ENCODE measurements around the gene AUTS2.
"Not testable (repeated sequence)": the region's sequence is repeated elsewhere in the genome, so short reads cannot be mapped to it uniquely, and the experiment has no call there.

The AUTS2 gene

DNA sequence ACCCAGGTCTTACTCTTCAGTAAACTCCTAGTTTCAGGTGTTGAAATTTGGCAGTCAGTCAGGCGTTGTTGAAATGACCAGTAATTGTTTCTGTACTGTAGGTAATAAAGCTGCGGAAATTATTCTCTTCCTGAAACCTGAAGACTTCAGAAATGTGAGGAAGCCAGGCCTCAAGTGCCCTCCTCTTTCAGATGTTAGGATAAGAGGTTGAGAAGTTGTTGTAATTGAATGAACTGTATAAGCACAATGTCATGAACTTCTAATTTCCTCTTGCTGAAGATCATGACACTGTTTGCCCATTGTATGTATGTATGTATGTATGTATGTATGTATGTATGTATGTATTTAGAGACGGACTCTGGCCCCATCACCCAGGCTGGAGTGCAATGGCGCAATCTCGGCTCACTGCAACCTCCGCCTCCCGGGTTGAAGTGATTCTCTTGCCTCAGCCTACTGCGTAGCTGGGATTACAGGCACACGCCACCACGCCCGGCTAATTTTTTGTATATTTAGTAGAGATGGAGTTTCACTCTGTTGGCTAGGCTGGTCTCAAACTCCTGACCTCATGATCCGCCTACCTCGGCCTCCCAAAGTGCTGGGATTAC, 1131.4 kb downstream of the AUTS2 start:
- Mint-ChIP-seq H3K27ac (ENCODE audit: low read depth) (peak overlapping the region; percentile 81), H3K36me3 (ENCODE audit: insufficient read depth) (peaks cover 15% of the 10 kb centered on the region), H3K4me1 (peaks cover 67% of the 10 kb centered on the region)
- H3K9me3 Mint-ChIP-seq; DNase-seq (ENCODE audit: low spot score in 2 of 2); H3K27me3 Mint-ChIP-seq; H3K4me3 Mint-ChIP-seq; ATAC-seq (replicated peaks; ENCODE audit: extremely low read depth, poor library complexity, severe bottlenecking): not testable (repeated sequence)

DNA sequence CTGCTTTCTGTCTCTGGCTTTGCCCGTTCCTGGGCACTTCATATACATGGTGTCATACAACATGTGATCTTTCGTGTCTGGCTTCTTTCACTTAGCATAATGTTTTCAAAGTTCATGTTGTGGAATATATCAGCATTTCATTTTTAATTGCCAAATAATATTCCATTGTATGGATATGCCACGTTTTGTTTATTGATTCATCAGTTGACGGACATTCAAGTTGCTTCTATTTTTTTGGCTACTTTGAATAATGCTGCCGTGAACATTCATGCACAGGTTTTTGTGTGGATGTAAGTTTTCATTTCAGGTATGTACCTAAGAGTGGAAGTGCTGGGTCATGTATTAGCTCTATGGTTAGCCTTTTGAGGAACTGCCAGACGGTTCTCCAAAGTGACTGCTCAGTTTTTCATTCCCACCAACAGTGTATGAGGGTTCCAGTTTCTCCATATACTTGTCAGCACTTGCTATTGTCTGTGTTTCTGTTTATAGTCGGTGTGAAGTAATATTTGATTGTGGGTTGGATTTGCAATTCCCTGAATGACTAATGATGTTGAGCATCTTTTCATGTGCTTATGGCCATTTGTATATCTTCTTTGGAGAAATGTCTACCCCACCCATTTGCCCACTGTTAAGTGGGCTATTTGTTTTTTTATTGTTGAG, 1132.3 kb downstream of the AUTS2 start:
- ATAC-seq (replicated peaks; ENCODE audit: extremely low read depth, poor library complexity, severe bottlenecking) (no peak), DNase-seq (ENCODE audit: low spot score in 2 of 2) (no peak)
- Mint-ChIP-seq H3K27ac (ENCODE audit: low read depth) (no peak overlapping the region), H3K4me1 (peaks cover 67% of the 10 kb centered on the region), H3K36me3 (ENCODE audit: insufficient read depth) (peaks cover 16% of the 10 kb centered on the region), H3K27me3 (no peaks in the 10 kb centered on the region), H3K9me3 (no peaks in the 10 kb centered on the region), H3K4me3 (no peak overlapping the region)

GRCh38 chr7:70733090-70733489, 1134.8 kb downstream of the AUTS2 start:
- no peak overlapping the region for H3K4me3 Mint-ChIP-seq
- no peak overlapping the region for H3K27ac Mint-ChIP-seq (ENCODE audit: low read depth)
- ATAC-seq (replicated peaks; ENCODE audit: extremely low read depth, poor library complexity, severe bottlenecking) (no peak), DNase-seq (ENCODE audit: low spot score in 2 of 2) (no peak)
- no peaks in the 10 kb centered on the region for H3K27me3 Mint-ChIP-seq
- no peaks in the 10 kb centered on the region for H3K9me3 Mint-ChIP-seq
- peaks cover 70% of the 10 kb centered on the region for H3K4me1 Mint-ChIP-seq
- H3K36me3 Mint-ChIP-seq (ENCODE audit: insufficient read depth): peaks cover 18% of the 10 kb centered on the region

- peaks cover 73% of the 10 kb centered on the region for H3K4me1 Mint-ChIP-seq
- peaks cover 14% of the 10 kb centered on the region for H3K36me3 Mint-ChIP-seq (ENCODE audit: insufficient read depth)
- ATAC-seq (replicated peaks; ENCODE audit: extremely low read depth, poor library complexity, severe bottlenecking): no peak
- H3K27ac Mint-ChIP-seq (ENCODE audit: low read depth): peak overlapping the region; percentile 6
- H3K27me3 Mint-ChIP-seq: no peaks in the 10 kb centered on the region
- H3K9me3 Mint-ChIP-seq: no peaks in the 10 kb centered on the region
- no peak overlapping the region for H3K4me3 Mint-ChIP-seq
- no peak for DNase-seq (ENCODE audit: low spot score in 2 of 2)
These were observed 1136.1 kb downstream of the AUTS2 start for GRCh38 chr7:70734411-70734810.

DNA sequence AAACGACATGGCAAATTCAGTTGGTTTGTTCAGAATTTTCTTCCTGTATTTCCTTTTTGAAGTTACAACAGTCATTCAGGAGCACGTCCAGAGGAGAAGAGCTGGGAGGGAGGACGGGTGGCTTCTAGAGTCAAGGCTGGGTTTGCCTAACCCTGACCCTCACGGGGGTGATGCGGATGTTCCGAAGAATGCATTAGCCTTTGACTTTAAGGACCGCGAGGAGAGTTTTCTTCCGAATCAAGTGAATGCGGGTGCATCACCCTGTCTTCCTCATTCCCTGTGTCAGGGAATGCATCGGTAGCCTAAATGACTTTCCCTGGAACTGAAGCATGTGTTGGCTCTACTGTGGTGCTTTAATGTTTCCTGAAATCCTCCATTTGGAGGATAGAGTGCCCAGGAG, 1137.0 kb downstream of the AUTS2 start:
- H3K9me3 Mint-ChIP-seq: no peaks in the 10 kb centered on the region
- H3K27ac Mint-ChIP-seq (ENCODE audit: low read depth): peak overlapping the region; percentile 11
- H3K4me3 Mint-ChIP-seq: peak overlapping the region; percentile 45
- peaks cover 77% of the 10 kb centered on the region for H3K4me1 Mint-ChIP-seq
- no peaks in the 10 kb centered on the region for H3K27me3 Mint-ChIP-seq
- no peak for ATAC-seq (replicated peaks; ENCODE audit: extremely low read depth, poor library complexity, severe bottlenecking)
- peaks cover 13% of the 10 kb centered on the region for H3K36me3 Mint-ChIP-seq (ENCODE audit: insufficient read depth)
- no peak for DNase-seq (ENCODE audit: low spot score in 2 of 2)

GRCh38 chr7:70736715-70737460, 1138.6 kb downstream of the AUTS2 start:
- ATAC-seq (replicated peaks; ENCODE audit: extremely low read depth, poor library complexity, severe bottlenecking): no peak
- Mint-ChIP-seq H3K4me1 (peaks cover 78% of the 10 kb centered on the region), H3K4me3 (peak overlapping the region; percentile 45), H3K36me3 (ENCODE audit: insufficient read depth) (peaks cover 12% of the 10 kb centered on the region), H3K27ac (ENCODE audit: low read depth) (peak overlapping the region; percentile 11), H3K9me3 (no peaks in the 10 kb centered on the region), H3K27me3 (no peaks in the 10 kb centered on the region)
- no peak for DNase-seq (ENCODE audit: low spot score in 2 of 2)

DNA sequence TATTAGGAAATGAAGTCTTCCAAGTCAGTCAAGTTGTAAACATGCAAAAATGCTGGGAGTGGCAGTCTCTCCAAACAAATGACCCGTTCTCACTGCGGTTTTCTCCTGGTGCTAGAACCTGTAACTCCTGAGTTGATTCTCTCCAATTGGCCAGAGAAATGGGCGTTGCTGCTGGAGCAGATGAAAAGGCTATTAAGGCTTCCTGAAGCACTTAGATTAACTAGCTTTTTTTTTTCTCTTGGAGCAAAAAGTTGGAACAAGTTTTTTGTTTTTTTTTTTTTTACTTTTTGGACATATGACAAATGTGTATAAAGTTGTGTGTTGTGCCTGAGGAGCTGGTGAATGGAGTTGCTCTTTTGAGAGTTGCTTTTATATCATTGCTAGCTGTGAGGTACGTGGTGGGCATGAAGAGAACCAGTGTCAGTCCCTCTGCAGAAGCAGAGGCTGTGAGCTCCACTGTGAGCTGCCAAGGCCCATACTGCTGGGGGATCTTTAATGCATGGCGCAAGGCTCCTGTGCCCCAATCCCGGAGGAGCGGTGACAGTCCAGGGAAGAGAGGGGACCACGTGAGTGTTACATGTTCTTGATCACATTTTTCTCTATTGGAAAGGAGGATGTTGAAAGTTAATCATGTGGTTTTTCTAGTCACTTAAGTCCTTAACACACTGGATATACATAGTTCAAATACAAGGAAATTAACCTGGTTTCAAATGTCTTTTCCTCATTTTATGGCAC, 1140.0 kb downstream of the AUTS2 start:
- H3K4me3 Mint-ChIP-seq: peak overlapping the region; percentile 10
- no peak overlapping the region for H3K27ac Mint-ChIP-seq (ENCODE audit: low read depth)
- peaks cover 71% of the 10 kb centered on the region for H3K4me1 Mint-ChIP-seq
- no peak for DNase-seq (ENCODE audit: low spot score in 2 of 2)
- no peaks in the 10 kb centered on the region for H3K27me3 Mint-ChIP-seq
- H3K9me3 Mint-ChIP-seq: no peaks in the 10 kb centered on the region
- peak; percentile 14 for ATAC-seq (replicated peaks; ENCODE audit: extremely low read depth, poor library complexity, severe bottlenecking)
- H3K36me3 Mint-ChIP-seq (ENCODE audit: insufficient read depth): peaks cover 10% of the 10 kb centered on the region

- H3K4me3 Mint-ChIP-seq: no peak overlapping the region
- no peaks in the 10 kb centered on the region for H3K9me3 Mint-ChIP-seq
- peaks cover 12% of the 10 kb centered on the region for H3K36me3 Mint-ChIP-seq (ENCODE audit: insufficient read depth)
- H3K27me3 Mint-ChIP-seq: no peaks in the 10 kb centered on the region
- DNase-seq (ENCODE audit: low spot score in 2 of 2) (no peak), ATAC-seq (replicated peaks; ENCODE audit: extremely low read depth, poor library complexity, severe bottlenecking) (no peak)
- H3K4me1 Mint-ChIP-seq: peaks cover 76% of the 10 kb centered on the region
- peak overlapping the region; percentile 79 for H3K27ac Mint-ChIP-seq (ENCODE audit: low read depth)
These were observed 1141.5 kb downstream of the AUTS2 start for GRCh38 chr7:70739646-70740210.

DNA sequence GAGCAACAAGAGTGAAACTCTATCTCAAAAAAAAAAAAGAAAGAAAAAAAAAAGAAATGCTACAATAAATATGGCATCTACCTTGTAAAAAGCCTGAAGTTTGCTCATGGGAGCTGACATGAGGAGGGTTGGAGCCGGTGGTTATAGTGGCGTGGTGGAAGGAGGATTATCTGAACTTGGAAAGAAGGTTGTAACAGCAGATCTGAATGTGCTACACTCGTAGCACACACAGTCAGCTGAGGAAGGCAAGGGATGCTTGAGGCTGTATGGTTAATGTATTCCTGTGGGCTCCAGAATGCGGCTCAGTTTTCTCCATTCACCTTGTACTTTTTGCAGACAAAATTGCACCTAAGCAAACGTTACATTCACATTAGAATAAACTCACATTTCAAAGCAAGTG, 1143.4 kb downstream of the AUTS2 start:
- Mint-ChIP-seq H3K36me3 (ENCODE audit: insufficient read depth) (peaks cover 8% of the 10 kb centered on the region), H3K27ac (ENCODE audit: low read depth) (peak overlapping the region; percentile 19), H3K4me1 (peaks cover 76% of the 10 kb centered on the region), H3K4me3 (no peak overlapping the region), H3K27me3 (no peaks in the 10 kb centered on the region), H3K9me3 (no peaks in the 10 kb centered on the region)
- no peak for ATAC-seq (replicated peaks; ENCODE audit: extremely low read depth, poor library complexity, severe bottlenecking)
- no peak for DNase-seq (ENCODE audit: low spot score in 2 of 2)

- Mint-ChIP-seq H3K27ac (ENCODE audit: low read depth) (peak overlapping the region; percentile 6), H3K27me3 (no peaks in the 10 kb centered on the region), H3K9me3 (no peaks in the 10 kb centered on the region), H3K4me1 (peaks cover 64% of the 10 kb centered on the region), H3K4me3 (no peak overlapping the region), H3K36me3 (ENCODE audit: insufficient read depth) (peaks cover 7% of the 10 kb centered on the region)
- ATAC-seq (replicated peaks; ENCODE audit: extremely low read depth, poor library complexity, severe bottlenecking) (no peak), DNase-seq (ENCODE audit: low spot score in 2 of 2) (no peak)
These were observed 1145.5 kb downstream of the AUTS2 start for GRCh38 chr7:70743531-70744325.

DNA sequence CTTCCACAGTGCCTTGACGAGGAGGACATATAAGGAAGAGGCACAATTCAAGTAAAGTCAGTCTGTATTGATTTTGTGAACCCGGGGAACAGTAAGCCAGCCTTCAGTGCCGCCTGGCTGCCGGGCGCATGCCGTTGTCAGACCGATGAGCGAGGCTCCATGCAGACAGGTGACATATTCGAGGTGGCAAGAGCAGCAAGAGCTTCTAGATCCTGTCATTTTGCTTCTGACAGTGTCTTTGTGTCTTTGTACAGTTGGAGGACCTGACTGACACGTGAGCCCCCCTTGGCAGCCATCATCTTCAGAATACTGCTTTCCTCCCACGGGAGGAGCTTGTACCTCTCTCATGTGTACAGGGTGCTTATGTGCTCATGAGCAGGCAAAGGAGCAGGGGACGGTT, 1146.2 kb downstream of the AUTS2 start:
- Mint-ChIP-seq H3K27ac (ENCODE audit: low read depth) (peak overlapping the region; percentile 6), H3K9me3 (no peaks in the 10 kb centered on the region), H3K36me3 (ENCODE audit: insufficient read depth) (peaks cover 7% of the 10 kb centered on the region), H3K27me3 (no peaks in the 10 kb centered on the region), H3K4me1 (peaks cover 64% of the 10 kb centered on the region), H3K4me3 (no peak overlapping the region)
- DNase-seq (ENCODE audit: low spot score in 2 of 2) (no peak), ATAC-seq (replicated peaks; ENCODE audit: extremely low read depth, poor library complexity, severe bottlenecking) (no peak)

DNA sequence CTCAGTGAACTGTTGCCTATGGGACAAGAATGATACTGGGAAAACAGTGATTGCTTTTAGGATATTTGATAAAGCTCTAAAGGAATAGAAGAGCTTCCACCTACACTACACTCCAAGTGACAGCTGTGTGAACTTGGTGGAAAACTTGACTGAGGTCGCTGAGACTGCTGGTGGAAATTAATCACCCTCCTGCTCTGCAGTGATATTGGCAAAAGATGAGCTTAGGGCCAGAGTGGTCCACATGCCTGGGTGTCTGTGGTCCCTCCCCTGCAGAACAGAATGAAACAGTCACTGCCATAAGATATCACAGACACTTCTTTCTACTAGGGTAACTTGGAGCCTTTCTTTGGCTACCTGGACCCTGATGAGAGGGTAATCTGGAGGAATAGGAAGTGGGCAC, 1151.6 kb downstream of the AUTS2 start:
- Mint-ChIP-seq H3K27ac (ENCODE audit: low read depth) (no peak overlapping the region), H3K4me1 (peaks cover 73% of the 10 kb centered on the region), H3K4me3 (no peak overlapping the region), H3K36me3 (ENCODE audit: insufficient read depth) (peaks cover 7% of the 10 kb centered on the region), H3K27me3 (no peaks in the 10 kb centered on the region), H3K9me3 (no peaks in the 10 kb centered on the region)
- ATAC-seq (replicated peaks; ENCODE audit: extremely low read depth, poor library complexity, severe bottlenecking): no peak
- no peak for DNase-seq (ENCODE audit: low spot score in 2 of 2)
